ENCODE data around the gene SPRR1A.

The SPRR1A gene

DNA sequence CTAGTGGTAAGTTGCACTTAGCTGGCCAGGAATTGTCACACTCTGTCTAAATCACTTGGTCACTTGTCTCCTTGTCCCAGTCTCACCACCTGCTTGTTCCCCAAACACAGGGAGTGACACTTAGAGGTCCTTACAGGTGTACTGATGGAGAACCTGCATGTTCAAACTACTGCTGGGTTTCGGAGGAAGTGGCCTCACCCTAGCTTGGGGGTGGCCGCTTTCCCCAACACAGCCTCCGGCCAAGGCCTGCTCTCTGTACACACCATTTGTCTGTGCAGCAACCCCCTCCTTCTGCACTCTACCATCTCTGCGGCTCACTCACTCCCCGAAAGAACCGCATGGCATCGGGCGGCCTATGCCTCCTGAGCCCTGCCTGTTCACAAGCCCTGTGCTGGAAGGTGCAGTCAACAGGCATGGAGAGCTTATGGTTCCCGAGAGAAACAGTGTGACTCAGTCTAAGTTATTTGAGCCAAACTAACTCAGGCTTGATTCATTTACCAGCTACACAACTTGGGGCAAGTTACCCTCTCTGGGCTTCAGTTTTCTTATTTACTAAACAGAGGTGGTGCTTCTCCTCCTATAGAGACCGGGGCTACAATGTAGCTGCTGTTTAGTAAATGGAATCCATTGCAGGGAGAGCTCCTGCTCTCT lies 24.0 kb upstream of the SPRR1A start:
- WGBS, 2 experiments (ENCODE audit: insufficient coverage in 2 of 2) = 92% methylated on average over 9 of the region's 10 CpGs
- no peaks in the 10 kb centered on the region for H3K9me3 ChIP-seq (ENCODE audit: control insufficient read depth, low read length)
- H3K27ac ChIP-seq (ENCODE audit: low read depth, low read length, severe bottlenecking) = no peak overlapping the region
- H3K4me1 ChIP-seq (ENCODE audit: control insufficient read depth, insufficient read depth, low read length, poor library complexity, severe bottlenecking) = no peaks in the 10 kb centered on the region
- H3K4me3 ChIP-seq (ENCODE audit: extremely low read depth, insufficient read depth, low read length, poor library complexity, severe bottlenecking) = no peak overlapping the region
- no peaks in the 10 kb centered on the region for H3K36me3 ChIP-seq (ENCODE audit: control insufficient read depth, insufficient read depth, low read length)

DNA sequence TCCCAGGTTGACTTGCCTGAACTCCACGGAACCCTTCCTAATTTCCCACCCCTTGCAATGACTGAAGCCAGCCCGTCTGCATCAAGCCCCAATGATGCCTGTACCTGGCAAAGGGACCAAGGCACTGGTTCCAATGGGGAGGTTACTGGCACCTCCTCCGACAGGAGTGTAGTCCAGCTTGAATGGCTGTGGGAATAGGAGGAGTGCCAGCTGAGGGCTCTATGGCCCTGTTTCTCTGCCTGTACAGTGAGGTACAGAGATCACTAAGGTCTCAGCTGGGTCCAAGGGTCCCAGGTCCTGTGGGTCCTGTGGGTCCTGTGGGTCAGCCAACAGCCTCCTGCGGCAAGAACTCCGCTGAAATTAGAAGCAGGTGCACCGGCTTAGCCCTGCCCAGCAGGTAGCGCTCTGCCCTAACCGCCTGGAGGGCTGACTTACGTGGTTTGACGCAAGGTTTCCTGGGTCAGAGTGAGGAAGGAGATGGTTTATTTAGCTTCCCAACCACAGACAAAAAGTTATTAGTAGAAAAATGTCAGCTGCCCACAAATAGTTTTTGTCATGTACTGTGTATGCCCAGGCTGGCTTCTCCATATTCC lies 23.3 kb upstream of the SPRR1A start:
- H3K9me3 ChIP-seq (ENCODE audit: control insufficient read depth, low read length) = no peaks in the 10 kb centered on the region
- no peak overlapping the region for H3K27ac ChIP-seq (ENCODE audit: low read depth, low read length, severe bottlenecking)
- H3K36me3 ChIP-seq (ENCODE audit: control insufficient read depth, insufficient read depth, low read length) = no peaks in the 10 kb centered on the region
- WGBS, 2 experiments (ENCODE audit: insufficient coverage in 2 of 2) = 70 to 79% methylated on average over 6 to 7 of the region's 10 CpGs
- H3K4me3 ChIP-seq (ENCODE audit: extremely low read depth, insufficient read depth, low read length, poor library complexity, severe bottlenecking) = no peak overlapping the region
- no peaks in the 10 kb centered on the region for H3K4me1 ChIP-seq (ENCODE audit: control insufficient read depth, insufficient read depth, low read length, poor library complexity, severe bottlenecking)

DNA sequence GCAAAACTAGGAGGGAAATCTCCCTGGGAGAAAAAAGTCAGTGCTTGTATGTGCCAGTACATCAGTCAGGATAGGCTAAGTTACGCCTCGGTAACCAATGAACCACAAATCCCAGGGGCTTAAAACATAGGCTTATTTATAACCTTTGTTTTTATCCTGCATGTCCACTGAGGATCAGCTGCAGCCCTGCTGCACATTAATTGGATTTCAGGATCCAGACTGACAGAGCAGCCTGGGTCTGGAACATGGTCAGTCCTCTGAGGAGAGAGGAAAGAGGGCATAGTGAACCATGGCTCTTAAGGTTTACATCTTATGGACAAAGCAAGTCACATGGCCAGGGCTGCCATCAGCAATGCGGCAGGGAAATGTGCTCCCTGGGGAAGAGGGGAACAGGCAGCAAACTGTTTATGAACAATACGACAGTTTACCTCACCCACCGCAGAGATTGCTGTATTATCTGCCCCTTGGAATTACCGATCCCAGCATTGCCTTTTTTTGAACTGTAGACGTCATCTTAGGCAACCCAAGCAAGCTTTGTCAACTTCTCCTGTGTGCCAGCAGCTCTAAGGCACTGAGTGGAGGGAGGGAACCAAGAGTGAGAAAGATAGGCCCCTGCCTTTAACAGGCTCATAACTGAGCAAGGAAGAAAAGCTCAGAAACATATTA lies 22.5 kb upstream of the SPRR1A start:
- Histone ChIP-seq H3K4me3 (ENCODE audit: extremely low read depth, insufficient read depth, low read length, poor library complexity, severe bottlenecking) (no peak overlapping the region), H3K27ac (ENCODE audit: low read depth, low read length, severe bottlenecking) (no peak overlapping the region), H3K4me1 (ENCODE audit: control insufficient read depth, insufficient read depth, low read length, poor library complexity, severe bottlenecking) (no peaks in the 10 kb centered on the region), H3K36me3 (ENCODE audit: control insufficient read depth, insufficient read depth, low read length) (no peaks in the 10 kb centered on the region), H3K9me3 (ENCODE audit: control insufficient read depth, low read length) (no peaks in the 10 kb centered on the region)
- WGBS, 2 experiments (ENCODE audit: insufficient coverage in 2 of 2) = 87 to 89% methylated on average over 7 of the region's 7 CpGs

DNA sequence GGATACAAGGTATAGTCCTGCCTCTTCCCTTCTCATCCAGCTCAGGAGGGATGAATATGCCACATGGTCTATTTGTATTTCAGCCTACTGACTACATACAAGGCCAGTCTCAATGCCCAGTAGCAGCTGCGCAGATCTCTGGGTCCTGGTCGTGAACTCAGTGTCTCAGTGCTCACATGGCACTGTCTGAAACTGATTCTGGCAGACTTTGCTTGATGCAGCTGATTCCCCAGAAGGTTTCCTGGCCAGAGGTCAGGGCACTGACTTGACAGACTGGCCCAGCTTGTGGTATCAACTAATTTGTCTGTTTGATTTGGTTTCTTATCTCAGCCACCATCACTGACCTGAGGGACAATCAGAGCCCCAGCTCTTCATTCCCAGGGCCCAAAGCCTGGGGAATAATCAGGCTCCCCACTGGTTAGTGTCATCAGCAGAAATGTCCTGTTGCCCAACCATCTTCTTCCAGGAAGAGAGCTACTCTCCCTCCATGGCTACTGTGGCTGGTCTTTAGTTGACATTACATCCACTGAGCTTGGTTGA lies 20.9 kb upstream of the SPRR1A start:
- 71 to 94% methylated on average over 2 of the region's 2 CpGs for WGBS, 2 experiments (ENCODE audit: insufficient coverage in 2 of 2)

DNA sequence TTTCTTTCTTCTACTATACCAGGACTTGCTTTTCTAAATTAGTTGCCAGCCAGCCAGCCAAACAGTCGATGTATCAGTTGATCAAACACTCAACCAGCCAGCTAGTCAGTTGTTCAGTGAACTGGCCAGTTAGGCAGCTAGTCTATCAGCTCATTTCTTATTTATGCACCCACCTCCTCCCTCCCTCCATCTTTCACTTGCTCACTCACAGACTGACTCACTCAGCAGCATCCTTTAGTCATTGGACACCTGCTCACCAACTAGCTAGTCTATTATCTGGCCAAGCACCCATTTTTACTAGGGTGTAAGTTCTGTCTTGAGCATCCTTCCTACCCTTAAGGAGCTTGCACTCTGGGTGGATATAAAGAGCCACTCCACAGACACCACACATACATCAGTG lies 19.3 kb upstream of the SPRR1A start:
- Histone ChIP-seq H3K4me3 (ENCODE audit: extremely low read depth, insufficient read depth, low read length, poor library complexity, severe bottlenecking) (no peak overlapping the region), H3K36me3 (ENCODE audit: control insufficient read depth, insufficient read depth, low read length) (no peaks in the 10 kb centered on the region), H3K27ac (ENCODE audit: low read depth, low read length, severe bottlenecking) (no peak overlapping the region), H3K4me1 (ENCODE audit: control insufficient read depth, insufficient read depth, low read length, poor library complexity, severe bottlenecking) (no peaks in the 10 kb centered on the region), H3K9me3 (ENCODE audit: control insufficient read depth, low read length) (peaks cover 4% of the 10 kb centered on the region)
- WGBS, 2 experiments (ENCODE audit: insufficient coverage in 2 of 2) = 45 to 60% methylated on average over 1 of the region's 1 CpG

More for the DNA sequence above, 20.9 kb upstream of the SPRR1A start:
- H3K27ac ChIP-seq (ENCODE audit: low read depth, low read length, severe bottlenecking) = no peak overlapping the region
- no peaks in the 10 kb centered on the region for H3K9me3 ChIP-seq (ENCODE audit: control insufficient read depth, low read length)
- H3K4me3 ChIP-seq (ENCODE audit: extremely low read depth, insufficient read depth, low read length, poor library complexity, severe bottlenecking) = no peak overlapping the region
- no peaks in the 10 kb centered on the region for H3K36me3 ChIP-seq (ENCODE audit: control insufficient read depth, insufficient read depth, low read length)
- no peaks in the 10 kb centered on the region for H3K4me1 ChIP-seq (ENCODE audit: control insufficient read depth, insufficient read depth, low read length, poor library complexity, severe bottlenecking)

DNA sequence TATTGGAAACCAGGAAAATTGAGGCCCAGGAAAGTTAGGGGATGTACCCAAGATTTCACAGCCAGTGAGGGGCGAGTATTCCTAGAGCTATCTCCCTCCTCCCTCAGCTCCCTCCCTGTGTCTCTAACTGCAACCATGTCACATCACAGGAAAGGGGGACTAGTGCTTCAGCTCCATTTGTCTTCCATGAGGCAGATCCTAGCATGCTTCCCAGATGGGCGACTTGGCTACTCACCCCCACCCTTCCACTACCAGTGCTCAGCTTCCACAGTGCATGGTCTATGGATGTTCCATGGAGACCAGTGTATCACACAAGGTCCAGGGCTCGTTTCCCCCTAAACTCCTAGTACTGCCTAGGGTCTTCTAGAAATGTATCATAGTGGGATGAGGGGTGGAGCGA lies 18.0 kb upstream of the SPRR1A start:
- Histone ChIP-seq H3K4me3 (ENCODE audit: extremely low read depth, insufficient read depth, low read length, poor library complexity, severe bottlenecking) (no peak overlapping the region), H3K9me3 (ENCODE audit: control insufficient read depth, low read length) (peaks cover 4% of the 10 kb centered on the region), H3K27ac (ENCODE audit: low read depth, low read length, severe bottlenecking) (no peak overlapping the region), H3K36me3 (ENCODE audit: control insufficient read depth, insufficient read depth, low read length) (no peaks in the 10 kb centered on the region), H3K4me1 (ENCODE audit: control insufficient read depth, insufficient read depth, low read length, poor library complexity, severe bottlenecking) (no peaks in the 10 kb centered on the region)
- 81 to 88% methylated on average over 1 to 2 of the region's 4 CpGs for WGBS, 2 experiments (ENCODE audit: insufficient coverage in 2 of 2)

DNA sequence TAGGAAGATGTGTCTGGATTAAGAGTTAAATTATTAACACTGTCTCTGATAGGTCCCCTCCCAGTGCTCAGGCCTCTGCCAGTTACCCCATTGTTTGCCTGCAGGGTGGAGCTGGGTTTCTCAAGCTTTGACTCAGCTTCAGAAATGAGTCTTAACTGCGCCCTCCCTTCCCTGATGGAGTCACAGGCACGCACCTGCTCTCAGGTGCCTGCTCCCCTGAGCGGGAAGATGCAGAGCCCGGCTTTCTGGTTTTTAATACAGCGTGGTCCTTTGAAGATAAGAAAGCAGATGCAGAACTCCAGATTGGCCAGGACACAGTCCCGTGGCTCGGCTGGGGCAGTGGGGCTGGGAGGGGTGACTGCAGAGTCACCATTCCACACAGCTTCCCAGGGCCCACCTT lies 16.7 kb upstream of the SPRR1A start:
- no peak overlapping the region for H3K4me3 ChIP-seq (ENCODE audit: extremely low read depth, insufficient read depth, low read length, poor library complexity, severe bottlenecking)
- WGBS, 2 experiments (ENCODE audit: insufficient coverage in 2 of 2) = 73 to 83% methylated on average over 2 to 7 of the region's 7 CpGs
- no peaks in the 10 kb centered on the region for H3K36me3 ChIP-seq (ENCODE audit: control insufficient read depth, insufficient read depth, low read length)
- H3K27ac ChIP-seq (ENCODE audit: low read depth, low read length, severe bottlenecking) = no peak overlapping the region
- H3K9me3 ChIP-seq (ENCODE audit: control insufficient read depth, low read length) = peaks cover 4% of the 10 kb centered on the region
- no peaks in the 10 kb centered on the region for H3K4me1 ChIP-seq (ENCODE audit: control insufficient read depth, insufficient read depth, low read length, poor library complexity, severe bottlenecking)

DNA sequence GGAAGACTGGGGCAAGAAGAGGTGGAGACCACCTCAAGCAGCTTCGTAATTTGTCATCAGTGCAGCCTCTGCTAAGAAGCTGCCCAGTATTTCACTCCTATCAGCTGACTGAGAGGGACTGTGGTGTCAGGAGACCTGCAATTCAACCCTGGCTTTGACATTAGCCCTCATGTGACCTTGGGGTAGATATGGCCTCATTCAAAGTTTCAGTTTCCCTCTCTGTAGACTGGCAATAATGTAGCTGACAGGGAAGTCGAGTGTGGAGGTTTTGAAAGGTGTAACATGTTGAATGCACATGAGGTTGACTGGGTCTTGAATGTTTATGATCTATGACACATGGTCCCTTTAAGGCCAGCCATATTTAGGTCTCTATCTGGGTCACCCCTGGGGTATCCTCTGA lies 15.6 kb upstream of the SPRR1A start:
- Histone ChIP-seq H3K36me3 (ENCODE audit: control insufficient read depth, insufficient read depth, low read length) (no peaks in the 10 kb centered on the region), H3K4me3 (ENCODE audit: extremely low read depth, insufficient read depth, low read length, poor library complexity, severe bottlenecking) (no peak overlapping the region), H3K27ac (ENCODE audit: low read depth, low read length, severe bottlenecking) (no peak overlapping the region), H3K9me3 (ENCODE audit: control insufficient read depth, low read length) (peaks cover 4% of the 10 kb centered on the region), H3K4me1 (ENCODE audit: control insufficient read depth, insufficient read depth, low read length, poor library complexity, severe bottlenecking) (no peaks in the 10 kb centered on the region)
- 79 to 80% methylated on average over 2 of the region's 2 CpGs for WGBS, 2 experiments (ENCODE audit: insufficient coverage in 2 of 2)

DNA sequence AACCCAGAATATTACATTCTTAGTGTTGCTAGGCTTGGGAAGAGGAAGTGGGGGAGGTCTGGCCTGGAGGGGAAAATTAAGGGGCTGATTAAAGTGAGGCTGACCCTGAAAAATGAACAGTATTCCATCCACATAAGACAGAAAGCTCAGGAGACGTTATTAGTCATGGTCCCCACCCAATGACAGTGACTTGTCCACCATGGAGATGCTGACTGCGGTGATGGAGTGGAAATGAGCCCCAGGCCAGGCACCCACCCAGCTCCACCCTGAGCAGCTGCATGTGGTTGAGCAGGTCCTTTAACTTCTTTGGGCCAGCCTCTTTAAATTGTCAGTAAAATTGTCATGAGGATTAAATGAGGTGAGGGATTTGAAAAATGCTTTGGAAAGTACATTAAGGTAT lies 14.8 kb upstream of the SPRR1A start:
- no peaks in the 10 kb centered on the region for H3K36me3 ChIP-seq (ENCODE audit: control insufficient read depth, insufficient read depth, low read length)
- no peak overlapping the region for H3K4me3 ChIP-seq (ENCODE audit: extremely low read depth, insufficient read depth, low read length, poor library complexity, severe bottlenecking)
- peaks cover 4% of the 10 kb centered on the region for H3K9me3 ChIP-seq (ENCODE audit: control insufficient read depth, low read length)
- H3K27ac ChIP-seq (ENCODE audit: low read depth, low read length, severe bottlenecking) = no peak overlapping the region
- WGBS, 2 experiments (ENCODE audit: insufficient coverage in 2 of 2) = 59 to 60% methylated on average over 1 to 2 of the region's 2 CpGs
- H3K4me1 ChIP-seq (ENCODE audit: control insufficient read depth, insufficient read depth, low read length, poor library complexity, severe bottlenecking) = no peaks in the 10 kb centered on the region

DNA sequence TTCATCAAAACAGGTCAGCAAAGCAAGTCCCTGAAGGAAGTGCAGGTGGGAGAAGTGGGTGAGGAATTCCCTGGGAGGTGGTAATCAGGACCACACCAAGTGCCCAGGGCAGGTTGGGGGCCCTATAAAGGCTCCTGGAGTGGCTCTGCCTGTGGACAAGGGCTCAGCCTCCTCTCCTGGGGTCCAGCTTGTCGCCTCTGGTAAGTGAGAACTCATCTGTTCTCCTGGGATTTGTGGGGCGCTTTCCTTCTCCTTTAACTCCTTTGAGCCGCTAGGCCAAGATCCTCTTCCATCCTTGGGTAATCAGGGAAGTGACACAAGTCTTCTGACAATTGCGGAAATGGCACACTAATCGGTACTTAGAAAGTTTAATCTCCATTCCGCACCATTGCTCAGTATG lies 13.4 kb upstream of the SPRR1A start, which contains the start of gene SPRR4:
Gene SPRR4, plus strand, starts transcription at position 154 of the 400 bp plus-strand sequence. CDS start 1,243 bp downstream, outside the sequence.
- WGBS, 2 experiments (ENCODE audit: insufficient coverage in 2 of 2) = 88 to 89% methylated on average over 4 to 6 of the region's 6 CpGs
- Histone ChIP-seq H3K4me3 (ENCODE audit: extremely low read depth, insufficient read depth, low read length, poor library complexity, severe bottlenecking) (no peak within 1 kb of the TSS), H3K9me3 (ENCODE audit: control insufficient read depth, low read length) (peaks cover 4% of the 10 kb centered on the region), H3K36me3 (ENCODE audit: control insufficient read depth, insufficient read depth, low read length) (no peaks in the 10 kb centered on the region), H3K4me1 (ENCODE audit: control insufficient read depth, insufficient read depth, low read length, poor library complexity, severe bottlenecking) (no peaks in the 10 kb centered on the region), H3K27ac (ENCODE audit: low read depth, low read length, severe bottlenecking) (no peak within 1 kb of the TSS)

Data from mesodermal cell (in vitro differentiated cells).